ENCODE results near the gene GPSM3. TPM values are rescaled to one million over a fixed set of nuclear protein-coding genes. Genes with fewer than 3 reads are reported as not detected.

Gene GPSM3
- total RNA-seq, 4 donors from 2014 or later, result 2.3 to 9.7 (median 3.5) TPM; not detected in 1

GRCh38 chr6:32167154-32167760 is 25.2 kb downstream of the GPSM3 start:
- Histone ChIP-seq H3K4me1 (no peaks in the 10 kb centered on the region), H3K9me3 (no peaks in the 10 kb centered on the region), H3K27me3 (no peaks in the 10 kb centered on the region), H3K27ac (no peak overlapping the region), H3K36me3 (no peaks in the 10 kb centered on the region), H3K4me3 (no peak overlapping the region)
- no peak for TF ChIP-seq CTCF (IDR thresholded peaks at IDR 0.05)
- TF ChIP-seq POLR2A (IDR thresholded peaks at IDR 0.05), result no peak
- intact Hi-C loops (cut with DNase I; ENCODE audit: low total_unique reads), result no loop called here
- DNase-seq, result no peak

GRCh38 chr6:32166411-32167061 is 25.9 kb downstream of the GPSM3 start:
- Histone ChIP-seq H3K9me3 (no peaks in the 10 kb centered on the region), H3K4me3 (no peak overlapping the region), H3K27ac (no peak overlapping the region), H3K27me3 (no peaks in the 10 kb centered on the region), H3K36me3 (no peaks in the 10 kb centered on the region), H3K4me1 (no peaks in the 10 kb centered on the region)
- TF ChIP-seq POLR2A (IDR thresholded peaks at IDR 0.05) (no peak), CTCF (IDR thresholded peaks at IDR 0.05) (no peak)
- intact Hi-C loops (cut with DNase I; ENCODE audit: low total_unique reads), result no loop called here
- no peak for DNase-seq

GRCh38 chr6:32164295-32164694 is 28.1 kb downstream of the GPSM3 start, which contains the start of gene EGFL8:
Gene EGFL8 (plus strand): TSS chr6:32164595. CDS start chr6:32166166, 1,571 bp downstream.
- Histone ChIP-seq H3K4me1 (no peaks in the 10 kb centered on the region), H3K9me3 (no peaks in the 10 kb centered on the region), H3K36me3 (no peaks in the 10 kb centered on the region), H3K27me3 (no peaks in the 10 kb centered on the region), H3K27ac (peak within 1 kb of the TSS; percentile 18 to 23), H3K4me3 (no peak within 1 kb of the TSS)
- intact Hi-C loops (cut with DNase I; ENCODE audit: low total_unique reads), result no loop called here
- DNase-seq, result no peak
- TF ChIP-seq CTCF (IDR thresholded peaks at IDR 0.05) (no peak), POLR2A (IDR thresholded peaks at IDR 0.05) (no peak)

GRCh38 chr6:32163559-32164258 is 28.7 kb downstream of the GPSM3 start:
- Histone ChIP-seq H3K9me3 (no peaks in the 10 kb centered on the region), H3K4me1 (no peaks in the 10 kb centered on the region), H3K36me3 (no peaks in the 10 kb centered on the region), H3K27ac (peak overlapping the region; percentile 18 to 23), H3K4me3 (no peak overlapping the region), H3K27me3 (no peaks in the 10 kb centered on the region)
- intact Hi-C loops (cut with DNase I; ENCODE audit: low total_unique reads), result no loop called here
- no peak for DNase-seq
- TF ChIP-seq POLR2A (IDR thresholded peaks at IDR 0.05) (no peak), CTCF (IDR thresholded peaks at IDR 0.05) (no peak)

- intact Hi-C loops (cut with DNase I; ENCODE audit: low total_unique reads), result no loop called here
- Histone ChIP-seq H3K27me3 (no peaks in the 10 kb centered on the region), H3K4me1 (peaks cover 0 to 8% of the 10 kb centered on the region in 2 donors), H3K36me3 (no peaks in the 10 kb centered on the region), H3K27ac (no peak overlapping the region), H3K4me3 (no peak overlapping the region), H3K9me3 (no peaks in the 10 kb centered on the region)
- no peak for DNase-seq
- TF ChIP-seq CTCF (IDR thresholded peaks at IDR 0.05), result no peak
- TF ChIP-seq POLR2A (IDR thresholded peaks at IDR 0.05), result no peak
These were observed 34.4 kb downstream of the GPSM3 start for GRCh38 chr6:32158052-32158451.

Data from uterus (tissue), 4 donors.